ENCODE data around the gene TLE6. TPM values are rescaled to one million over a fixed set of nuclear protein-coding genes. Genes with fewer than 3 reads are reported as not detected.
"Not testable (repeated sequence)": the region's sequence is repeated elsewhere in the genome, so short reads cannot be mapped to it uniquely, and the experiment has no call there.

Gene TLE6
- total RNA-seq, 2 experiments from 2014 or later: 2.6 to 3.5 TPM

- Mint-ChIP-seq H3K27me3 (no peaks in the 10 kb centered on the region), H3K9me3 (ENCODE audit: low read depth) (no peaks in the 10 kb centered on the region), H3K36me3 (ENCODE audit: low read depth) (no peaks in the 10 kb centered on the region), H3K4me3 (no peak overlapping the region), H3K4me1 (no peaks in the 10 kb centered on the region), H3K27ac (no peak overlapping the region)
- ATAC-seq (no peak), DNase-seq (no peak)
- intact Hi-C loops (cut with DNase I, micrococcal nuclease): no loop called here
- ChIA-PET POLR2A (no interaction called here), CTCF (interaction anchor here (0.9 kb wide), 1 partner anchor 11 kb away, joined by 3 read pairs; no protein-coding TSS in a partner anchor)
Measured at GRCh38 chr19:3005345-3005744, 28.0 kb downstream of the TLE6 start.

- Mint-ChIP-seq H3K27ac (no peak overlapping the region), H3K4me1 (no peaks in the 10 kb centered on the region), H3K27me3 (no peaks in the 10 kb centered on the region), H3K36me3 (ENCODE audit: low read depth) (peaks cover 4% of the 10 kb centered on the region), H3K4me3 (no peak overlapping the region), H3K9me3 (ENCODE audit: low read depth) (no peaks in the 10 kb centered on the region)
- peak; percentile 75 for ATAC-seq
- intact Hi-C loops (cut with DNase I, micrococcal nuclease): no loop called here
- ChIA-PET CTCF (interaction anchor here (0.7 to 0.9 kb wide), 2 partner anchors 10 to 29 kb away, joined by 3 read pairs; partner anchors contain the start of gene TLE6), POLR2A (no interaction called here)
- DNase-seq: peak; percentile 68
Measured at GRCh38 chr19:3006075-3006767, 28.9 kb downstream of the TLE6 start.

- POLR2A ChIA-PET: no interaction called here
- Mint-ChIP-seq H3K4me1 (no peaks in the 10 kb centered on the region), H3K9me3 (ENCODE audit: low read depth) (no peaks in the 10 kb centered on the region), H3K36me3 (ENCODE audit: low read depth) (peaks cover 4% of the 10 kb centered on the region), H3K4me3 (no peak overlapping the region), H3K27ac (no peak overlapping the region), H3K27me3 (no peaks in the 10 kb centered on the region)
- CTCF ChIA-PET: interaction anchor here (1.1 kb wide), 1 partner anchor 74 kb away, joined by 3 read pairs; no protein-coding TSS in a partner anchor
- intact Hi-C loops (cut with DNase I, micrococcal nuclease): no loop called here
- no peak for DNase-seq
- no peak for ATAC-seq
Measured at GRCh38 chr19:3007975-3008374, 30.6 kb downstream of the TLE6 start.

- intact Hi-C loops (cut with DNase I, micrococcal nuclease): no loop called here
- no peak for ATAC-seq
- Mint-ChIP-seq H3K4me3 (no peak overlapping the region), H3K27ac (no peak overlapping the region), H3K36me3 (ENCODE audit: low read depth) (peaks cover 4% of the 10 kb centered on the region), H3K4me1 (no peaks in the 10 kb centered on the region), H3K27me3 (no peaks in the 10 kb centered on the region), H3K9me3 (ENCODE audit: low read depth) (no peaks in the 10 kb centered on the region)
- DNase-seq: no peak
- ChIA-PET CTCF (no interaction called here), POLR2A (no interaction called here)
Measured at GRCh38 chr19:3008994-3009393, 31.6 kb downstream of the TLE6 start.

- ATAC-seq: no peak
- Mint-ChIP-seq H3K4me1 (no peaks in the 10 kb centered on the region), H3K36me3 (ENCODE audit: low read depth) (peaks cover 4% of the 10 kb centered on the region), H3K4me3 (no peak overlapping the region), H3K9me3 (ENCODE audit: low read depth) (no peaks in the 10 kb centered on the region), H3K27ac (no peak overlapping the region), H3K27me3 (no peaks in the 10 kb centered on the region)
- CTCF ChIA-PET: no interaction called here
- DNase-seq: no peak
- intact Hi-C loops (cut with DNase I, micrococcal nuclease): no loop called here
- POLR2A ChIA-PET: no interaction called here
Measured at GRCh38 chr19:3010871-3011270, 33.5 kb downstream of the TLE6 start.

- H3K36me3 Mint-ChIP-seq (ENCODE audit: low read depth); H3K9me3 Mint-ChIP-seq (ENCODE audit: low read depth); H3K4me3 Mint-ChIP-seq; ATAC-seq; H3K27ac Mint-ChIP-seq; POLR2A ChIA-PET; CTCF ChIA-PET; H3K27me3 Mint-ChIP-seq; DNase-seq; H3K4me1 Mint-ChIP-seq; intact Hi-C loops (cut with DNase I, micrococcal nuclease): not testable (repeated sequence)
Measured at GRCh38 chr19:3012059-3012458, 34.7 kb downstream of the TLE6 start.

GRCh38 chr19:3012621-3013262 is 35.4 kb downstream of the TLE6 start:
- Mint-ChIP-seq H3K27me3 (no peaks in the 10 kb centered on the region), H3K4me3 (no peak overlapping the region), H3K36me3 (ENCODE audit: low read depth) (peaks cover 4% of the 10 kb centered on the region), H3K9me3 (ENCODE audit: low read depth) (no peaks in the 10 kb centered on the region), H3K4me1 (no peaks in the 10 kb centered on the region), H3K27ac (no peak overlapping the region)
- no peak for ATAC-seq
- ChIA-PET CTCF (no interaction called here), POLR2A (no interaction called here)
- intact Hi-C loops (cut with DNase I, micrococcal nuclease): no loop called here
- DNase-seq: no peak

GRCh38 chr19:3013263-3013725 is 35.9 kb downstream of the TLE6 start:
- intact Hi-C loops (cut with DNase I, micrococcal nuclease): no loop called here
- ATAC-seq (no peak), DNase-seq (no peak)
- CTCF ChIA-PET: no interaction called here
- no peaks in the 10 kb centered on the region for H3K4me1 Mint-ChIP-seq
- H3K27me3 Mint-ChIP-seq: no peaks in the 10 kb centered on the region
- no peaks in the 10 kb centered on the region for H3K9me3 Mint-ChIP-seq (ENCODE audit: low read depth)
- no peak overlapping the region for H3K4me3 Mint-ChIP-seq
- peaks cover 4% of the 10 kb centered on the region for H3K36me3 Mint-ChIP-seq (ENCODE audit: low read depth)
- POLR2A ChIA-PET: no interaction called here
- H3K27ac Mint-ChIP-seq: no peak overlapping the region

- ATAC-seq (no peak), DNase-seq (no peak)
- Mint-ChIP-seq H3K27me3 (no peaks in the 10 kb centered on the region), H3K4me1 (no peaks in the 10 kb centered on the region), H3K4me3 (no peak overlapping the region), H3K9me3 (ENCODE audit: low read depth) (no peaks in the 10 kb centered on the region), H3K27ac (no peak overlapping the region), H3K36me3 (ENCODE audit: low read depth) (peaks cover 4% of the 10 kb centered on the region)
- intact Hi-C loops (cut with DNase I, micrococcal nuclease): no loop called here
- POLR2A ChIA-PET: no interaction called here
- CTCF ChIA-PET: no interaction called here
Measured at GRCh38 chr19:3014135-3014534, 36.8 kb downstream of the TLE6 start.

GRCh38 chr19:3015126-3016057 is 38.0 kb downstream of the TLE6 start:
- DNase-seq: no peak

GRCh38 chr19:3017923-3018322 is 40.6 kb downstream of the TLE6 start:
- no peak for ATAC-seq
- H3K27me3 Mint-ChIP-seq: no peaks in the 10 kb centered on the region
- no peak overlapping the region for H3K27ac Mint-ChIP-seq
- H3K36me3 Mint-ChIP-seq (ENCODE audit: low read depth): no peaks in the 10 kb centered on the region
- intact Hi-C loops (cut with DNase I, micrococcal nuclease): no loop called here
- peaks cover 5% of the 10 kb centered on the region for H3K4me1 Mint-ChIP-seq
- no peaks in the 10 kb centered on the region for H3K9me3 Mint-ChIP-seq (ENCODE audit: low read depth)
- POLR2A ChIA-PET: no interaction called here
- no peak for DNase-seq
- H3K4me3 Mint-ChIP-seq: no peak overlapping the region
- CTCF ChIA-PET: interaction anchor here (0.6 kb wide), 1 partner anchor 433 kb away, joined by 3 read pairs; no protein-coding TSS in a partner anchor

More at GRCh38 chr19:3015126-3016057, 38.0 kb downstream of the TLE6 start:
- ChIA-PET POLR2A (no interaction called here), CTCF (interaction anchor here (1.5 kb wide), 1 partner anchor 9 kb away, joined by 3 read pairs; no protein-coding TSS in a partner anchor)
- no peak for ATAC-seq
- Mint-ChIP-seq H3K36me3 (ENCODE audit: low read depth) (peaks cover 4% of the 10 kb centered on the region), H3K27me3 (no peaks in the 10 kb centered on the region), H3K9me3 (ENCODE audit: low read depth) (no peaks in the 10 kb centered on the region), H3K27ac (no peak overlapping the region), H3K4me3 (no peak overlapping the region), H3K4me1 (no peaks in the 10 kb centered on the region)
- intact Hi-C loops (cut with DNase I, micrococcal nuclease): no loop called here
